Nucleus accumbens (tissue), 56 donors: ENCODE data around the gene EGFR.
"Not testable (repeated sequence)": the region's sequence is repeated elsewhere in the genome, so short reads cannot be mapped to it uniquely, and the experiment has no call there.

Source experiments
- DNase-seq, 56 donors: peaks; one replicate each; lab custom pipeline; 2025; lab: John Stamatoyannopoulos, UW

Gene EGFR

DNA sequence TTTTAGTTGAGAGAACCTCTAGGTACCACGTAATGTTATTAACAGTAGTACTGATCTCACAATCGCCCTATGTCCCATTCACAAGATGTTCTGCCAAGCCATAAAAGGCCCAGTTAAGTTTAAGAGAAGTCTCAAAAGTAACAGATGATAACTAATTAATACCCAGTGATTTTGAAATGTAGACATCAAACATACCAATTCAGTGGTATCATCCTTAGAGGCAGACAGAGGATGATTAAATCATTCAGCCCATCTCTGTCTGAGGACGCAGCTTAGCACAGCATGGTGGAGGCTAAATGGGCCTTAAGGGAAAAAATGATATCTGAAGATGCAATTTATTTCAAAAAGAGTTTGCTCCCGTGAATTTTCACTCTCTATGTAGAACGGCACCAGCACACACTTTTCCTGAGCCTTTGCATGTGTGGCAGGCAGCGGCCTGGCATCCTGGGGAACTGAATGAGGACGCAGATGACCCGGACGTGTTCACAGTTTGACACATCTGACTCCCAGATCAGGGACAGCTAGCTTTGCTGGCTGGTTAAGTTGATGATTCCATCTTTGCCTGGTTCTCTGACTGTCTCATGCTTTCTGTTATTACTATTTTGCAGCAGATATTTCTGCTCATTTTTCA, 13.4 kb downstream of the EGFR start:
- no peak for DNase-seq

DNA sequence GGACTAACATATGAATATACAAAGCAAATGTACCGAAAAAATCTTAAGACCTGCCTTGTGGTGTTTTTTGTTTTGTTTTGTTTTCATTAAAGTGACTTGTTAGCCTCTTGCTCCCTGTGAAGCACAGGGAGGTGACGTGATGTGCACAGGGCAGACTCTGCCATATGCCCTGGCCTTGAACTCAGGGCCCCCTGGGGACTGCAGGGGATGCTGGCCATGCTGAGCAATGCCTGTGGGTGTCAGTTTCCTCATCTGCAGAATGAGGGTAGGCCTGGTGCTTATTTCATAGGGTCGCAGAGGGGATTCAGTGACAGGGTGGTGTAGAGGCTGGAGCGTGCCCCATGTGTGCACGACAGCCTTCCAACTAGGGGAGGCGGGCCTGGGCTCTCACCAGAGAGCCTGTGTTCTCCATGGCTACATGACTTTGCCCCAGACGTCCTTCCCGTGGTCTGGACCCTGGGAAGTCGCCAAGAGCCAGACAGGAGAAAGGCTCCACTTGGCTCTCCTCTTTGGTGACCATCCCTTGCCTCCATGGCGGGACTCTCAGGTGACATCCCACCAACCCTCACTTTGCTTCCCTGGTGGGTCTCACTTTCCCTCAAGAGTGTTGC, 14.5 kb downstream of the EGFR start:
- DNase-seq, result no peak

DNA sequence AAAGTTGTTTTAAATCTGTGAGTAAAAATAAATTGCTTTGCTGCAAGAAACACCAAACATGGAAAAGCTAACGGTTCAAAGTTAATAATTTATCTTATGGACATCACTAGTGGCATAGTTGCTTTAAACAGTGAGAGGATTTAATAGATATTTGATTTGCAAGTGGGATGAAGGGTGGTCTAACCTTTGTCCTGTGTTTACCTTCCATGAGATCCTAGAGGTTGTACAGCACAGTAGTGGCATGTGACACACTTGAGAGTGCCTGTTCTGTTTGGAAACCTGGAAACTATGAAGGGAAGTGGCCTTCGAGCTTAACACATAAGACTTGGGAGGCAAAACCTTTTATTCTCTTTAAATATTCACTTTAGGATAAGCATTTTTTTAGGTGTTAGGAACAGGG, 16.0 kb downstream of the EGFR start:
- no peak for DNase-seq

DNA sequence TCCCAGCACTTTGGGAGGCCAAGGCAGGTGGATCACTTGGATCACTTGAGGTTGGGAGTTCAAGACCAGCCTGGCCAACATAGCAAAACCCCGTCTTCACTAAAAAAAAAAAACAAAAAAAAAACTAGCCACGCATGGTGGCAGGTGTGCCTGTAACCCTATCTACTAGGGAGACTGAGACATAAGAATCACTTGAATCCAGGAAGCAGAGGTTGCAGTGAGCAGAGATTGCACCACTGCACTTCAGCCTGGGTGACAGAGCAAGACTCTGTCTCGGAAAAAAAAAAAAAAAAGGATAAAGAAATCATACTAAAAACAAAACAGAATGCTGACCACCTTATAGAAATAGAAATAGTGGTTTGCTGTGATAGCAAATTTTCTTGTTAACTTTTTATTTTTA, 16.6 kb downstream of the EGFR start:
- not testable (repeated sequence) for DNase-seq

DNA sequence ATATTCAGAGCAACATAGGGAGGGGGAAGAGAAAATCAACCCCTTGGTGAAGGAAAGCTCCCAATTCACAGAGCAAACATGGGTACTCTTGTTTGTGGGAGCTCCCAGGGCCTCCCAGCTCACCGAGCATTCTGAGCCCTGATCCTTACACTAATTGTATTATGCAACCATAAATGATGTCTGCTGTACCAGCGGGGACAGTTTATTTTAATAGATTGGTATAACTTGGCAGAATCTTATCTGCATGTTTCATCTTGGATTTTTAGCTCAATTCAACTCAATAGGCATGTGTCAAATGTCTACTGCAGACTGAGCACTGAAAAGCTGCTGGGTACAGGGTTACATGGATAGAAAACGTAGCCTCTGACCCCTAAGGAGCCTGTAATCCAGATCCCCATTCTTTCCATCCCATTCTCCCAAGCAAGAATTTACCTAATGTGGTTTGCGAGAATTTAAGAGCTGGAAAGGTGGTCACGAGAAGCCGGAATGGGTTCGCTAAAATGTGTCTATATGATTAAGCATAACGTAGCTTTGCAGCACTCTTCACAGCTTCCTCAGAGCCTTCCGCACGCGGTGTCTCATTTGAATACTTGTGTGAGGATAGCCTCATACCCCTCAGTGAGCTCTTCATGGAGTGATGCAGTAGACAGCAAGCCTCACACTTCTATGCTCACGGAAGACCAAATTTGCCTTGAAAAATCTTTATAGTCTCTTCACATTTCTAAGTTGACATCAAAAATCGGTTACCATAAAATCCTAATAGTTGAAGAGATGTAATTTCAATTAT, 18.3 kb downstream of the EGFR start:
- no peak for DNase-seq

DNA sequence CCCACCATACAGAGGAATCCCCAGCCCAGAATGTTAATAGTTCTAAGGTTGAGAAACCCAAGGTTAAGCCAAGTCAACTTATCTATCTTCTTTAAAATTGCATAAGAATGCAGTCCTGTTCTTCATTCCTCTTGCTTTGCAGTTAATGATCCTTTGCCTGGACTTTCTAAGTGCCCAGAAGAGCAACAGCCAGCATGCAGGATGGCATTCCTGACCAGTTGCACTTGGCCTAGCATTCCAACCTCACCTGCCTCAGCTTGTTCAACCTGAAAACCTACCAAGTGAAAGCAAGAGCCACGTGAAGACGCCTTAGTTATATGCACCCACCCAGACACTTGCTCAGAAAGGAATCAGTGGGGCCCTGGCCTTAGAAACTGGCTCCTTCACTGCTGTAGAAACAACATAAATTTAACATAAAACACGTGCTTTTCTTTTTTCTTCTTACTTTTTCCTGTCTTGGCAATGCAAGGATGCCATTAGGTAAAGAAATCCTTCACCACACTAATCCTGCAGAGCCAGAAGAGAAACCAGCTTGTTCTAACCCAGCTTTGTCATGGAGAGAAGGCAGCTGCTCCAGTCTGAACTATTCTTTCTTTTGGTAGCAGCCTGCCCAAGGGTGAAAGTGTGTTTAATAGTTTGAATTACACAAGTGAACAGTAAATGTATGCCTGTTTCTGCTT, 25.0 kb downstream of the EGFR start:
- DNase-seq, result no peak

DNA sequence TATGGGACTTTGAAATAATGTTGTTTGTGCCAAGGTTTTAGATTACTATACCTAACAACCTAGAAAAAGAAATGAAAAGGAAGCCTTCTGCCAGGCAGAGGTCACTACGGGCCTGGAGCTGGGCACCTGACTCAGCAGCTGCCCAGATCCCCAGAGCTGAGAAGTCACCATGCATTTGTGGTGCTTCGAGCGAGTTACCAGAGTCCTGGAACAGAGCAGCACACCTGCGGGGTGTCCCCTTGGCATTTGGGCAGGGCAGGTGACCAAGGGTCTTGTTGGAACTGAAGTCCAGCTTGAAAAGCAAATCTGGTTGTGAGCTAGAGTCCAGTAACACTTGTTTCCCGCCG, 25.5 kb downstream of the EGFR start:
- DNase-seq, result no peak

DNA sequence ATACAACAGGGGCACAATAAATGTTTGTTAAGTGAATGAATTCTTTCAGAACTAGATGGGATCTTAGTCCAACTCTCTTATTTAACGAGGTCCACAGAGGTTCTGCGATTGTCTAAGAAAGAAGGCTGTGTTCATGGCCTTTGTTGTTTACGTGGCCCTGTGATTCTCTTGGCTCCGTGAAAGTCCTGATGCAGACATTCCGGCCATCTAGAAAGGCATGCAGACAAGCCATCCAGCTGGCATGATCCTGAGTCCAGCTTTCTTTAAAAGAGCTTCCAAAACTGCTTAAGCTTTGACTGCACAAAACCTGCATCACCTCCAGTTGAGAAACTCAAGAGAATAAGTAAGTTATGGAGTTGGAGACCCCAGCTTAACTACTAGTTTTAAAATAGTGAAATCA, 26.0 kb downstream of the EGFR start:
- no peak for DNase-seq

DNA sequence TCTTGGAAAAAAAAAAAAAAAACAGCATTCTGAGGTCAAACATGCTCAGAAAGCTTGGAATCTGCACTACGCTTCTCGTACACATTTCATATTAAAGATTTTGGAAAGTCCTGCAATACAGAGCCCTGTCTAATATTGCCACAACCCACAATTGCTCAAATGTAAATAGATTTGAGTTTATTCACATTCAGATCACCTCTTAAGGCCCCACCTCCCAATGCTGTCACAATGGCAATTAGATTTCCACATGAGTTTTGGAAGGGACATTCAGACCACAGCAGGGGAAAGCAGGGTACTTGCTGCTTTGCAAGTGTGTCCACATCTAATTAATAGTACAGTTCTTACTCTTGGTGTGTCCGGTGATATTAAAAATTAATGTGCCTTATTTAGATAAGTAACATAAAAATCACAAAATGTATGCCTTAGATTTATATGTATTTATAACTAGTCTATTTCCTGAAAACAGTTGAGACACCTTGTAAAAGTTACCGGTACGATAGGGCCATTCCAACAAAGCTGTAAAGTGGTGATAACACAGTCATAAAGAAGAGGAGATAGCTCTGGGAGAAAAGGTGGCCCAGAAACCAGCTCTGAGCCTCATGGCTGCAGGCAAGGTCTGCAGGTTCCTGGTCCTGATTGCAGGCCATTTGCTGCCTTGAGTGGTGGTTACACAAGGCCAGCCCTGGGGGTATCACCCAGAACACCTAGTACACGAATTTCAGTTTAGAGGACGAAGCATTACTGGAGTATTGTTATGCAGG, 27.9 kb downstream of the EGFR start:
- no peak for DNase-seq

DNA sequence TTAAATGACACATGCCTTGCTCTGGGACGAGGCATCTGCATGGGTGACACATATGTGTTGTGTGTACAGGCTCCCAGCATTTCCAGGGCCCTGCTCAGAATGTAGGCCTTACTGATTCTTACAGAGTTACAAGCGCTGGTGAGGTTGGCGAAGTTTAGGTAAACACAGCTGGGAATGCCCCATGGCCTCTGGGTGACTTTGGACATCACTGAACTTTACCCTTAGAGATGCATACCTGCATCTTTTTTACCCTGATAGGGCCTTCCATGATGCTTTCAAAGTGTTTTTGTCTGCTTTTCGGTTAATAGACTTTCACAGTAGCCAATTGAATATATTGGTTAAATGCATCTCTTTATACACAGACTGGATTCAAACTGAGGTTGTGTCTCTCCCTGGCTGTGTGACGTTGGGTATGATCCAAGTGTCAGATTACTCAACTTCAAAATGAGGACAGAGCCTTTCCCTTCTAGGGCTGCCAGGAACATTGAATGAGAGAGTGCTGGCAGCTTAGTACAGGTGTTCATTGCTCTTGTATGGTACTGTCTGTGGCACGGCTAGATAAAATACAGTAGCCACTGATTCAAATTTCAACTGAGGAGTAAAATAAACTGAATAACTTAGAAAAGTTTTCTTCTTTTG, 29.5 kb downstream of the EGFR start:
- no peak for DNase-seq

DNA sequence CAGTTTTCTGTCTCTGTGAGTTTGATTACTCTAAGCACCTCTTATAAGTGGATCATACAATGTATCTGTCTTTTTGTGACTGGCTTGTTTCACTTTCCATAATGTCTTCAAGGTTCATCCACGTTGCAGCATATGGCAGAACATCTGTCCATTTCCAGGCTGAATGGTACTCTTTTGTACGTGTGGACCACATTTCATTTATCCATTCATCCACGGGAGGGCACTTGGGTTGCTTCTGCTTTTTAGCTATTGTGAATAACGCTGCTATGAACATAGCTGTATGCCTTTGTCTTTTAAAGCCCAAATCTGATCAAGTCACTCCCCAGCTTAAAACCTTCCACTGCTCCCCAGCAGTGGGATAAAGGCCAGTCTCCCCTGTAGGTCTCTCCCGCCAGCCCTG, 31.5 kb downstream of the EGFR start:
- DNase-seq, result no peak

DNA sequence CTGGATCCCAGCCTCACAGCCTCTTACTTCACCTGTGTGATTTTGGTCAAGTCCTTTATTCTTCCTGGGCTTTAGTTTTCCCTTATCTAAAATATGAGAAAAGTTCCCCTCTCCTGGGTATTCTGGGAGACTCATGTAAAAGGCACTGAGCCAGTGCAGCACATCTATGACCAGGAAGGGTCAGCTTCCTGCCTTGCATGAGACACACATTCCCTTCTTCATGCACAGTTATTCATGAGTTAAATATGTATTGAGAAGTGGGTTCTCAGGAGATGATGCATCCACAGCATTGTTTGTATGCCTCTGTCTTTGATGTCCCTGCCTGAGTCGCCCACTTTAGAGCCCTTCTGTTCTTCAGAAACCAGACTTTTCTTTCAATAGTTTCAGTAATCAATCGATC, 33.3 kb downstream of the EGFR start:
- DNase-seq, result no peak

DNA sequence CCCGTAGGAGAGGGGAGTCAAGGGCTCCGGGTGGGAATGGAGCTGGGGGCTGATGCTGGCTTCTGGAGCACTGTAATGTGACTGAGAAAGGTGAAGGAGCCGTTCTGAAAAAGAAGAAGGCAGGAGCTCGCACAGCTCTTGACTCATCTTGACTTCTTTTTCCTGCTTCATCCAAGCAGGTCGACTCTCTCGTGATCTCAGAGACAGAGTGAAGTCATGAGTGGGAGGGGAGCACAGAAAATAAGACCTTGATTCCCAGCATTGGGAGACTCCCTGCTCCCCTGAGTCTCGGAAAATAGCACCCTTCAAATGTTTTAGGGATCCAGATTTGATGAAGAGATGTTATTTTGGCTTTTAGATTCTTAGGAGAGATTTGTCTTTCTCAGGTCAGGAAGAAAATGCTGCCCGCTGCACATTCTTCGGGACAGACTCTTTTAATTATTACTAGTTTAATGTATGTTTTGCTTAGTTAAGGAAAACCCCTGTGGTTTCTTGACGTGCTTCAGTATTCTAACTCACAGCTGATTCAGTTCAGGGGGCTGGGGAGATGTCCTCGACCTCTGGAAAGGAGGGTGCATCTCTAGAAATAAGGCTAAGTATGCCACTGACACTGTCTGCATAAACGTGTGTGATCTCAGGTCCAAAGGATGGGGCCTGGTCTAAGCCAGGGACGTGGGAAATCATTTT, 34.1 kb downstream of the EGFR start:
- peak in 1 of 56 donors; percentile 22 for DNase-seq

DNA sequence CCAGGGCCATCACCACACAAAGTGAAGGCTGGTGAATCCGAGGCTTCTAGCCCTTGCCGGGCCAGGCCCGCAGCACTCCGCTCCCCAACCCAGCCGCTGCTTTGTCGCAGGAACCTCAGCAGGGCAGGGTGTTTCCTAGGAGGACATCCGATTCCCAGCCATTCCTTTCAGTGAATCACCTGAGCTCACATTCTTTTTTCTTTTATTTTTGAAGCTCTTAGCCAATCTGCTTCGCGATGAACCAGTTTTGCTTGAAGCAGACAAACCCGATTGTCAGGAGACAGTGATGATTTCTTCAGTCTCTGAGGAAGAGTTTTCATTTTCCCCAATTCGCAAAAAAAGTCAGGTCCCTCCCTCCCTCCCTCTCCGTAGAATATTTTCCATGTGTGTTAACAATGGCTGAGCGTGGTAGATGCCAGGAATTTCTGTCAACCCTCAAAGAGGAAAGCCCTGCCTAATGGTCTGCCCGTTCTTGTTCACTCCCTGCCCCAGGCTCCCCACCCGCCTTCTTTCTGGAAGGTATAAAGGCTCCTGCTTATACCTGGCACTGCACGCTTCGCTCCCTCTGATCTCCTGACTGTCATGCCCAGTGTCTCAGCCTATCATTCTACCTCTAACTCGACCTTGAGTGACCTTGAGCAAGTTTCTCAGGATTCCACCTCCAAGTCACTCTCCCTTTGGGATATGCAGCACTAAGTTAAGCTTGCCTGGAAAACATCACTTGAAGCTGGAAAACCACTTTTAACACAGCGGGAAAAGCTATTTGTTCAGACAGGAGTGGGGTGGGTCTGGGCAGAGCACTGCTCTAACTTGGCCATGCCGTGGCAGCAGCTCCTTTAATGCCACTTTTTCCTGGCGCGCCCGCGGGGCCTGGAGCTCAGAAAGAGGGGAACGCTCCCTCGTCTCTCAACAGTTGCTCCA, 35.1 kb downstream of the EGFR start:
- peak in 9 of 56 donors; percentile 18 to 44 (median 36) for DNase-seq

DNA sequence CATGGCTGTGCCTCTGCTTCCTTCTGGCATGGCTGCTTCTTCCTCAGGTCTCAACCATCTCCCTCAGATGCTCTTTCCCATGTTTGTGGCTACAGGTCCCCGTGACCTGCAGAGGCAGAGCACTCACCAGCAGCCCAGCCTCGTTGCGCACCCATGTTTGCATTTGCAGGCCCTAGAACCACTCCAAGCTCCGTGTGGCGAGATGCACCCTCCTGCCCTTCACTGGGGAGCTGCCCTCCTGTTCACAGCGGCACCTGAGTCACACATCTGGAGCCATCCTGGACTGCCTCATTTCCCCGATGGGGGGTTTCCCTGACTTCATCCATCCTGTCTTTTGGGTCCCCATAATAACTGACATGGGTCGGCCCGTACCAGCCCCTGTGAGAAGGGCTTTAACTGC, 35.9 kb downstream of the EGFR start:
- no peak for DNase-seq

DNA sequence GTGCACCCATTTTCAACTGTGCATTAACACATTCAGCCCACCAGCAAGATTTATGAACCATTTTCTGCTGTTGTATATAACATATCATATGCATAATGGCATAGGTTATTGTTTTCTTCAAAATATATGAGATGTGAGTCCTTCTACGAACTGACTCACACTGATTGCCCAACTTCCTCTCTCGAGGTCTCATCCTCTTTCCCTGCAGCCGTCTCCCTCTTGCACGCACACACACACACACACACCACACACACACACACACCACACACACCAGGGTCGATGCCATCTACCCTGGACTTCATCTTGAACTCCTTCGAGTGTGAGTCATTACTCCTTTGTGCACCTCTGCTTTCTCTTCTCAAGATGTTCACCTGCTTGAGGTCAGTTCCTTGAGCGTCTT, 36.7 kb downstream of the EGFR start:
- DNase-seq, result no peak

DNA sequence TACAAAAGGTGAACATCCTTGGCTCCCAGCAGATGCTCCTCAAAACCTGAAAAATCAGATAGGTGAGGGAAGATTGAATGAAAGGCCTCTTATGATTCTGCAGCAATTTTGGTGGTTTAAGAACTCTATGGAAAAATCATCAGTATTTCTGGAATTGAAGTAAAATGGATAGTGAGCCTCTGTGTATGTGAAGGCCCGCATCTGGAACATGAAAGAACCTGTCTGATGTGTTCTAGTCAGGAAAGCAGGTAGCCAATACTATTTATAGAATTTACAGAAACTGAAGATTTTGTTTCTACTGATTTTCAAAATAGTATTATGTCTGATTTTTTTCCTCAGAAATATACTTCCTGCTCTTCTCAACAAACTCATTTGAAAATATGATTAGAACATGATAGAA, 37.3 kb downstream of the EGFR start:
- DNase-seq, result no peak
